Heart left ventricle (tissue), 16 donors: ENCODE measurements around the gene SMPD3. TPM values are rescaled to one million over a fixed set of nuclear protein-coding genes. Genes with fewer than 3 reads are reported as not detected.
A peak's percentile ranks its signal among the peaks of the same experiment; 100 is the strongest.

Experiments
- ATAC-seq, 4 donors: fragments of 200-7000 bp; cut with Tn5 transposase; one replicate each; pipeline ENCODE4 v1.9.1; 2020 to 2022; ENCODE audit warnings: moderate library complexity in 4 of 4, mild to moderate bottlenecking in 3 of 4, moderate number of reproducible peaks in 1 of 4
- DNase-seq, 5 donors: peaks; one replicate each; pipeline ENCODE4 v3.0.0-alpha.2; 2020
- H3K27ac ChIP-seq, 12 donors: fragments of 200-600 bp; sonication (generic) in 4 of 12; one replicate each; pipeline versions ENCODE4 v1.5.0 to v1.8.0; 2016 to 2022; ENCODE audit warnings: mild to moderate bottlenecking in 2 of 12
- H3K27me3 ChIP-seq, 9 donors: fragments of 200-600 bp; sonication (generic) in 2 of 9; one replicate each; pipeline versions ENCODE4 v1.5.1 to v1.8.0; 2016 to 2022; ENCODE audit warnings: mild to moderate bottlenecking in 3 of 9
- H3K36me3 ChIP-seq, 9 donors: fragments of 200-600 bp; sonication (generic) in 2 of 9; one replicate each; pipeline versions ENCODE4 v1.5.0 to v1.8.0; 2018 to 2022; ENCODE audit warnings: mild to moderate bottlenecking in 2 of 9
- H3K4me1 ChIP-seq, 12 donors: fragments of 200-600 bp; sonication (generic) in 4 of 12; one replicate each; pipeline versions ENCODE4 v1.5.0 to v1.8.0; 2016 to 2022; ENCODE audit warnings: mild to moderate bottlenecking in 3 of 12
- H3K4me3 ChIP-seq, 12 donors: fragments of 200-600 bp; sonication (generic) in 4 of 12; one replicate each; pipeline versions ENCODE4 v1.5.0 to v1.8.0; 2017 to 2022; ENCODE audit warnings: mild to moderate bottlenecking in 9 of 12, moderate library complexity in 4 of 12
- H3K9me3 ChIP-seq, 12 donors: fragments of 200-600 bp; sonication (generic) in 4 of 12; one replicate each; pipeline versions ENCODE4 v1.5.0 to v1.8.0; 2016 to 2022; ENCODE audit warnings: mild to moderate bottlenecking in 1 of 12
- POLR2A ChIP-seq, 2 donors: fragments of 450-650 bp; IDR thresholded peaks; one replicate each; pipeline ENCODE4 v1.6.1; 2017; ENCODE audit warnings: antibody characterized with exemption in 2 of 2, mild to moderate bottlenecking in 2 of 2, moderate library complexity in 2 of 2
- WGBS, 4 donors: extraction: QIAGEN DNeasy Blood & Tissue Kit in 2 of 4; methylation state at CpG; one replicate each; pipeline versions ENCODE4 v1.1.5 to v1.1.7; 2013 to 2018; 5-methylcytosine and 5-hydroxymethylcytosine counted together
- intact Hi-C, 10 donors: fragments of 100-400 bp; cut with DNase I; formaldehyde crosslinking; loops; one replicate each; pipeline versions ENCODE4 v1.11.1 to v1.14.2; 2022
- polyA plus RNA-seq, 2 donors: library from polyadenylated mRNA; stranded (reverse); fragments of 200-250 nt; gene quantifications; one replicate each; pipeline ENCODE4 v1.2.3, GENCODE V29; 2013
- total RNA-seq, 9 donors: library from RNA; depleted of rRNA in 2 of 9; stranded (reverse); fragments of >200 nt in 2 of 9; fragmentation: NEBNext Ultra II Directional in 3 of 9; extraction: Animal tissue kit (Norgen Biotek cat#: 25700) in 3 of 9; gene quantifications; one replicate each; pipeline versions ENCODE4 v1.1.0 to v1.2.4, GENCODE V29; 2016 to 2023
- TF ChIP-seq, protein P1 (sequence below), 12 donors: fragments of 200-600 bp; sonication (generic) in 4 of 12; IDR thresholded peaks; one replicate each; pipeline versions ENCODE4 v1.5.0 to v1.8.0; 2018 to 2022; ENCODE audit warnings: antibody characterized with exemption in 12 of 12, mild to moderate bottlenecking in 5 of 12
- donor health status: ischemic (EF 13 %, LVEDD 7.1; RV severe dilation, severe dysfunction).
- donor health status: healthy with polysubstance abuse.
- donor health status: DM: no; HTN: yes; CAD: no.
- donor health status: DM: no; HTN: no; CAD: no.
- donor health status: ischemic (EF 25% LVEDD 6.9; RV normal size, moderate dysfunction).
- donor health status: ischemic (EF 25% LVEDD 5.7; RV mildly dilated, moderate dysfunction).
- donor health status: healthy.
- donor health status: DM: yes; HTN: yes; CAD: no.
- donor health status: ischemic (EF 35%, LVEDD 5.7; RV mildly dilated, moderate dysfunction).
- donor health status: nonischemic (EF 11% LVEDD 7.7; RV severe dilation, severe dysfunction).
- donor health status: DM: yes; HTN: yes; CAD: no.
- donor health status: PGD.
- donor health status: ischemic (EF 29% LVEDD 5.4; RV normal size, mild dysfunction).
- donor health status: nonischemic (EF 23%, LVEDD 6.1; RV moderate dilation, normal function).

The SMPD3 gene
- total and polyA plus RNA-seq, 11 donors, result 0.07 to 14.4 (median 0.17) TPM; not detected in 3

DNA sequence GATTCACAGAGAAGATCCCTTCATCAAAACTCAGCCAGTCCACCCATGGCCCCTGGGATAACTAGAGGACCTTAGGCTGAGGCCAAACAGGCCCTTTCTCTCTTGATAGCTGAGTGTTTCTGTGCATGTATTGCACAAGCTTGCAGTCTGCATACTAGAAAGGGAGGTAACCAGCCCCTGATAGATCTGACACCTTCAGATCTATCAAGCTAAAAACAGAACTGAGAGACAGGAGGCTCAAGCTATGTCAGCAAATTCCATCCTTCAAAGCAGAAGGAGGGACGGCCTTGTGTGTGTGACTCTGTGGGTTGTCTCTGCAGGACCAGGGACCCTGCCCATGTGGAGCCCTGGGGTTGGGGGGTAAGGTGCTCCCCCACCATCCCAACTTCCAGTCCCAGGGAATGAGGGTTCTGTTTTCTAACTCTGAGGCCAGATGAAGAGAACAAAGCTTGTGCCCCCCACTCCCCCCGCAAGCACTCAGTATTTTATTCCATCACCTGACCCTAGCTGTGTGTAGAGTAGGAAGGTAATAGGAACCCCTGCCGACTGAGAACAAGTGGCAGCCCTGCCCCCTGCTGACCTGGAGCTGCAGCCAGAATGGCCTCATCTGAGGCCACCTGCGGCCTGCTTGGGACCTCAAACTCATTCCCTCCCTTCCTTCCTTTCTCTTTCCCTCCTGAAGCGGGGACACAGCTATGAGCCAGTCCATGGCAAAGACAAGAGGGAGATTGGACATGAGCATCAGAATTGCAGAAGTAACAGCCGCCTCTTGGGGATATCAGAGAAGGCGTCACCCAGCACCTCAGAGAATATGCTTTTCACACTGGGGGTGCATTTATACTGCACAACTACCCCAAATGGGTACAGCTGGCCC lies 63.8 kb downstream of the SMPD3 start:
- DNase-seq (peak in 1 of 5 donors; percentile 34), ATAC-seq (no peak)
- no peaks in the 10 kb centered on the region for H3K9me3 ChIP-seq
- no peak overlapping the region for H3K4me3 ChIP-seq
- no peaks in the 10 kb centered on the region for H3K27me3 ChIP-seq
- 65 to 76% (median 73%) methylated on average over 7 of the region's 7 CpGs for WGBS, 4 donors
- H3K4me1 ChIP-seq, result no peaks in the 10 kb centered on the region
- intact Hi-C loops, result no loop called here
- TF ChIP-seq, protein P1, sequence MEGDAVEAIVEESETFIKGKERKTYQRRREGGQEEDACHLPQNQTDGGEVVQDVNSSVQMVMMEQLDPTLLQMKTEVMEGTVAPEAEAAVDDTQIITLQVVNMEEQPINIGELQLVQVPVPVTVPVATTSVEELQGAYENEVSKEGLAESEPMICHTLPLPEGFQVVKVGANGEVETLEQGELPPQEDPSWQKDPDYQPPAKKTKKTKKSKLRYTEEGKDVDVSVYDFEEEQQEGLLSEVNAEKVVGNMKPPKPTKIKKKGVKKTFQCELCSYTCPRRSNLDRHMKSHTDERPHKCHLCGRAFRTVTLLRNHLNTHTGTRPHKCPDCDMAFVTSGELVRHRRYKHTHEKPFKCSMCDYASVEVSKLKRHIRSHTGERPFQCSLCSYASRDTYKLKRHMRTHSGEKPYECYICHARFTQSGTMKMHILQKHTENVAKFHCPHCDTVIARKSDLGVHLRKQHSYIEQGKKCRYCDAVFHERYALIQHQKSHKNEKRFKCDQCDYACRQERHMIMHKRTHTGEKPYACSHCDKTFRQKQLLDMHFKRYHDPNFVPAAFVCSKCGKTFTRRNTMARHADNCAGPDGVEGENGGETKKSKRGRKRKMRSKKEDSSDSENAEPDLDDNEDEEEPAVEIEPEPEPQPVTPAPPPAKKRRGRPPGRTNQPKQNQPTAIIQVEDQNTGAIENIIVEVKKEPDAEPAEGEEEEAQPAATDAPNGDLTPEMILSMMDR (IDR thresholded peaks at IDR 0.05), result no peak
- TF ChIP-seq POLR2A (IDR thresholded peaks at IDR 0.05), result no peak
- no peak overlapping the region for H3K27ac ChIP-seq
- H3K36me3 ChIP-seq, result no peaks in the 10 kb centered on the region

DNA sequence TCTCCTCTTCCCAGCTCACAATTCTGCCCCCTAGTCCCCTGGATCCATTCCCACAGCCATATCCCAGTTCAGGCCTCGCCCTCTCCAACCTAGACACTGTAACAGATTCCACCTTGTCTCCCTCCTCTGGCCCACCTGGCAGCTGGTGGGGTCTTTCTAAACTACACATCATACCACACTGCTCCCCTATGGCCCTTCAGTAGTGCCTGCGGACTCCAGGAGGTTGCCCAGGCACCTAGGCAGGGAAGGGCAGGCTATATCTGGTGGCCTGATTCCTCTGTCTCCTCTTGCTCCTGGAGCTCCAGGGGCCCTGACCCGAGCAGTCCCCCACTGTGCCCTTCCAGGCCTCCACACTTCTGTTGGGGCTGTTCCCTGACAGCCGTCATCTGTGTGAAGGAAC lies 64.5 kb downstream of the SMPD3 start:
- H3K36me3 ChIP-seq, result no peaks in the 10 kb centered on the region
- H3K4me1 ChIP-seq, result no peaks in the 10 kb centered on the region
- no peak overlapping the region for H3K27ac ChIP-seq
- no peaks in the 10 kb centered on the region for H3K9me3 ChIP-seq
- H3K27me3 ChIP-seq, result no peaks in the 10 kb centered on the region
- 88 to 94% (median 92%) methylated on average over 3 to 4 of the region's 4 CpGs for WGBS, 4 donors
- ATAC-seq (no peak), DNase-seq (peak in 1 of 5 donors; percentile 9)
- H3K4me3 ChIP-seq, result no peak overlapping the region
- intact Hi-C loops, result no loop called here
- no peak for TF ChIP-seq POLR2A (IDR thresholded peaks at IDR 0.05)
- TF ChIP-seq, protein P1 (IDR thresholded peaks at IDR 0.05), result no peak

GRCh38 chr16:68382296-68382718 lies 66.0 kb downstream of the SMPD3 start:
- ATAC-seq, result peak in 1 of 4 donors; percentile 12
- Histone ChIP-seq H3K4me1 (no peaks in the 10 kb centered on the region), H3K4me3 (no peak overlapping the region), H3K27ac (no peak overlapping the region), H3K36me3 (no peaks in the 10 kb centered on the region), H3K27me3 (no peaks in the 10 kb centered on the region), H3K9me3 (no peaks in the 10 kb centered on the region)
- intact Hi-C loops, result no loop called here
- peak in 1 of 5 donors; percentile 37 for DNase-seq
- 76 to 89% (median 80%) methylated on average over 5 of the region's 5 CpGs for WGBS, 4 donors
- TF ChIP-seq POLR2A (IDR thresholded peaks at IDR 0.05), result no peak
- TF ChIP-seq, protein P1 (IDR thresholded peaks at IDR 0.05), result peak in 2 of 12 donors; percentile 24 to 31

- no peak for TF ChIP-seq POLR2A (IDR thresholded peaks at IDR 0.05)
- TF ChIP-seq, protein P1 (IDR thresholded peaks at IDR 0.05), result no peak
- Histone ChIP-seq H3K27me3 (no peaks in the 10 kb centered on the region), H3K9me3 (no peaks in the 10 kb centered on the region), H3K27ac (no peak overlapping the region), H3K4me3 (no peak overlapping the region), H3K4me1 (no peaks in the 10 kb centered on the region), H3K36me3 (no peaks in the 10 kb centered on the region)
- DNase-seq (peak in 1 of 5 donors; percentile 10), ATAC-seq (no peak)
- WGBS, 4 donors, result 75 to 83% (median 82%) methylated on average over 7 of the region's 7 CpGs
- intact Hi-C loops, result no loop called here
Observed at GRCh38 chr16:68381363-68381724, 67.0 kb downstream of the SMPD3 start.
